Measurements from ENCODE around the gene SEC14L3.
"Not testable (repeated sequence)": the region's sequence is repeated elsewhere in the genome, so short reads cannot be mapped to it uniquely, and the experiment has no call there.

DNA sequence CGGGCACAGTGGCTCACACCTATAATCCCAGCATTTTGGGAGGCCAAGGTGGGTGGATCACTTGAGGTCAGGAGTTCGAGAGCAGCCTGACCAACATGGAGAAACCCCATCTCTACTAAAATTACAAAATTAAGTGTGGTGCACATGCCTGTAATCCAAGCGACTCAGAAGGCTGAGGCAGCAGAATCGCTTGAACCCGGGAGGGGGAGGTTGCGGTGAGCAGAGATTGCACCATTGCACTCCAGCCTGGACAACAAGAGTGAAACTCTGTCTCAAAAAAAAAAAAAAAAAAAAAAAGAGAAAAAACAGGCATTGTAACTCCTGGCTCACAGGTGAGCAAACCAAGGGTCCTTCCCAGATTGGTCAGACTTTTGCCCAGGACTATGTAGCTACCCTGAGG is 11.3 kb downstream of the SEC14L3 start:
- not testable (repeated sequence) for TF ChIP-seq CTCF (IDR thresholded peaks at IDR 0.05); POLR2A (IDR thresholded peaks at IDR 0.05); EP300 (IDR thresholded peaks at IDR 0.05; ENCODE audit: low read depth)
